ENCODE data around the gene CYBA.

Gene CYBA

DNA sequence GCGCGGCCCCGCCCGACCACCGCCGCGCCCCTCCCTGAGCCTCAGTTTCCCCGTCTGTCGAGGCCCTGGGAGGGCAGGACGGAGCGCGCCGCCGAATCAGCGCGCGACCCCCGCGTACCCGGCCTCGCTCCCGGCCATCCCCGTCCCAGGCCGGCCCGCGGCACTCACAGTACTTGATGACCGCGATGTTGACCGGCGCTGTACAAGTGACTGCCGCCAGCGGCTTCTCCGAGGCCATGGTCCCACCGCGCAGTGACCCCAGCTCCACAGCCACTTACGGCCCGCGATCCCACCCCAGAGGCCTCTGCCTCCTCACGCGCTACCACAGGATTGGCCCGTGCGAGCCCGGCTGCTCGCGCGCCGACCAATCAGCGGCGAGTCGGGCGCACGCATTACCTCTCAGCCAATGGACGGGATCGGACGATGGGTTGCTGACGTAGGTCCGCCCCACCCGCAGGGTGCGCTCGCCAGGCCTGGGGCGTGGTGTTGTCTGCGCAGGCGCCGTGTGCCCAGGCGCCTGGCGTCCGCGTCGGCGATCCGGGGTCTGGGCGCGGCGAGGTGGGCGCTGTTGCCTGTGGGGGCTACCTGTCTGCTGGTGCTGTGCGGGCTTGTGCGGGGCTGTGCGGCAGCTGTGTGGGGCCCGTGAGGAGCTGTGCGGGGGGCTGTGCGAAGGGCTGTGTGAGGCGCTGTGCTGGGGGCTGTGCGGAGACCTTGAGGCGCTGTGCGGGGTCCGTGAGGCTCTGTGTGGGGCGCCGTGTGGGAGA lies 12.2 kb upstream of the CYBA start, which contains the start of gene MVD:
TSS of gene MVD (minus strand) at position 249 of the 764 bp plus-strand sequence. CDS start at position 238, 11 bp downstream.
- DNase-seq (ENCODE audit: low read depth), result peak; percentile 70

DNA sequence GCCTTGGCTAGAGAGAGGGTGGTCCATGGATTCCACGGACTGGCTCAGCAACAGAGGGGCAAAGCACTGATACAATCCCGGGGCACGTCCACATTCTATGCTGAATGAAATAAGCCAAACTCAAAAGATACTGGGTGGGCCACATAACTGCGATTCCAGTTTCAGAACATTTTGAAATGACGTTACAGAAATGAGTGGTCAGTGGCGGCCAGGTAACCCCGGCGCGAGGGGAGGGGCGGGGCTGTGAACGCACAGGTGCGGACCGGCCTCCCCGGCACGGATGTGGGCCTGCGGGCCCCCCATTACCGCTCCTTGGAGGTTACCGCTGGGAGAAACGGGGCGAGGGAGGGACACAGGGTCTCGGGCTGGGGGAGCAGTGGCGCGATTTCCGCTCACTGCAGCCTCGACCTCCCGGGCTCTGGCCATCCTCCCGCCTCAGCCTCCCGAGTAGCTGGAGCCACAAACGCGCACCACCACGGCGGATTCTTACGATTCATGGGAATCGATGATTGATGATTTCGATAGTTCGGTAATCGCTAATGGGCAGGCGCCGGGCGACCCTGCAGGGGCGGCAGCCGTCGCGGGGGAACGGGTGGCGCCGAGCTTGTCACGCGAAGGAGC lies 11.5 kb upstream of the CYBA start:
- DNase-seq (ENCODE audit: low read depth), result no peak

DNA sequence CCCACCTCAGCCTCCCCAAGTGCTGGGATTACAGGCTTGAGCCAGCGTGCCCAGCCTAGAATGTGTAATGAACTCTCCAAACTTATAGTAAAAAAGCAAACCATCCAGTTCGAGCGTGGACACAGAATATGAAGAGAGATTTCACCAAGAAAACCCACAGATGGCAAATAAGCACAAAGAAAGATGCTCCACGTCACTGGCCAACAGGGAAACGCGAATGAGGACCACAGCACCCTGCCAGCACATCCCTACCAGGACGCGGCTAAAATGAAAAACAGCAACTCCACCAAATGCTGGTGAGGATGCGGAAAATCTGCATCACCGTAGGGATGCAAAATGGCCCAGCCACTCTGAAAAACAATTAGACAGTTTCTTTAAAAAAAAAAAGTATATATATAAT lies 10.6 kb upstream of the CYBA start:
- no peak for DNase-seq (ENCODE audit: low read depth)

DNA sequence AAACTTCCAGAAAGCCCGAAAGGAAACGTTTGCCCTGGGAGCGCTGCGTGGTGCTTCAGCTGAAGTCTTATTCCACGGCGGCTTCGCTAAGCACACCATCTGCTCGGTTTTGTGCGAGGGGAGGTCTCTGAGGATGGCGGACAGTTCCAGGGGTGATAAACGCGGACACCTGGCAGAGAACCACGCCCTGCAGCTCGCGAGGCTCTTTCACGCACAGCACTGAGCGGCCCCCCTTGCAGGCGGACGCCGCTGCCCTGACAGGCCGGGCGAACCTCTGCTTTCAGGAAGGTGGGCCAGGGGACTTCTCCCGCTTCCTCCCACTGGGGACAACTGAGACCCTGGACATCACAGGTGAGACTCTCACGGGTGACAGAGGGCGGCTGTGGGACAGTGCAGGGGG lies 8.3 kb upstream of the CYBA start:
- DNase-seq (ENCODE audit: low read depth), result no peak

DNA sequence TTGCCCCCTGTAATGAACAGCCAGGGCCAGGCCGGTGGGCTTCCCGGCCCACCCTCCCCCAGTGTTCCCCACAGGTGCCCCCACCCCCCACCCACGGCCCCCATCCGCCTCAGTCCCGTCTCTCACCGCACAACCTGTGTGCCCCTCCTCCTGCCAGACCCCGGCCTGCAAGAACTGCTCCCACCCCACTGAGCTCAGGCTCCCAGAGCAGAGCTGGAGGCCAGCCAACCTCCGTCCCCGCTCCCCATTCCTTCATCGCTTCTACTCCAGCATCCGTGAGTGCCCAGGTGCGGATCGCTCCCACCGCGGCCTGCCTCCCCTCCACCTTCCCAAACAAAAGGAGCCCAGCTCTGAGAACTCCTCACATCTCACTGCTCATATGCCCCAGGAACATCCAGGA lies 7.9 kb upstream of the CYBA start:
- DNase-seq (ENCODE audit: low read depth), result no peak

DNA sequence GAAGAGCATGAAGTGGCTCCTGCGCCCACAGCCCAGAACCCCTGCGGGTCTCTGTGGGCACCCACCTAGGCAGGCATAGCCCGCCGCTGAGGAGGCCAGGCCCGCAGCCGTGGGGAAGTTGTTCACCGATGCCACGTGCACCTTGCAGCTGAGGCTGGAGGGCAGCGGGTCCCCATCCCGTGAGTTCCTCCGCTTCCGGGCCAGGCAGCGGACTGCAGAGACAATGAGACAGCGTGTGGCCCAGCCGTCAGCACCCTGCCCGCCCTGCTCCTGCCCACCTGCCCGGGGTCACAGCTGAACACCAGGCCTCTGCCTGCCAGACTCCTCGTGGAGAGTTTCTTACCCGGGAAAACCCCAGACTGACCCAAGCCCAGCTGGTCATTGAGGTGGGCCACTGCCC lies 6.5 kb upstream of the CYBA start:
- DNase-seq (ENCODE audit: low read depth), result no peak

DNA sequence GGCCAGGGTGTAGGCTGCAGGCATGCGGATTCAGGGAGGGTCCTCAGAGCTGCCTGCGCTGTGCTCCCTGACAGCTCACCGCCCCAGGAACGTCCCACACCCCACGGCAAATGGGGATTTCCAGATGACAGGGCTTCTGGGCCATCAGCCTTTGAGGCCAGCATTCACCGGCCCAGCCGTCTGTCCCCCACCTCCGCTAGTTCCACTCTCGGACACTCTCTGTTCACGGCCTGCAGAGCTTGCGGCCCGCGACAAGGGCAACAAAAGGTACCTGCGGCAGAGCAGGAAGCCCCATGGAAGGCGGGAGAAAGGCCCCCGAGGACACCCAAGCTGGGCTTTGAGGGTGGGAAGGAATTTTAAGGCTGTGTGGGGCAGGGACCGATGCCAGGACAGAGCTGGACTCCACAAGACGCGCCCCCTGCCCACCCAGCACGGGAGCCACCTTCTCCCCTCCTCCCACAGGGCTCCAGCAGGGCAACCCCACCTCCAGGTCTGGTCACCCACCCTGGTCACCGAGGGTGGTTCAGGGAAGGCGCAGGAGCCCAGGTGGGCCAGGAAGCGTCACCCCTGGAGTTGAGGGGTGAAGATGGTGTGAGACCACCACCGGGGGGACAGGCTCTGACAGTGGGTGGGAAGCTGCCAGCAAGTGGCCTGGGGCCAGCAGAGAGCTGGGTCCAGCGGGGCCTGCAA lies 5.6 kb upstream of the CYBA start:
- no peak for DNase-seq (ENCODE audit: low read depth)

DNA sequence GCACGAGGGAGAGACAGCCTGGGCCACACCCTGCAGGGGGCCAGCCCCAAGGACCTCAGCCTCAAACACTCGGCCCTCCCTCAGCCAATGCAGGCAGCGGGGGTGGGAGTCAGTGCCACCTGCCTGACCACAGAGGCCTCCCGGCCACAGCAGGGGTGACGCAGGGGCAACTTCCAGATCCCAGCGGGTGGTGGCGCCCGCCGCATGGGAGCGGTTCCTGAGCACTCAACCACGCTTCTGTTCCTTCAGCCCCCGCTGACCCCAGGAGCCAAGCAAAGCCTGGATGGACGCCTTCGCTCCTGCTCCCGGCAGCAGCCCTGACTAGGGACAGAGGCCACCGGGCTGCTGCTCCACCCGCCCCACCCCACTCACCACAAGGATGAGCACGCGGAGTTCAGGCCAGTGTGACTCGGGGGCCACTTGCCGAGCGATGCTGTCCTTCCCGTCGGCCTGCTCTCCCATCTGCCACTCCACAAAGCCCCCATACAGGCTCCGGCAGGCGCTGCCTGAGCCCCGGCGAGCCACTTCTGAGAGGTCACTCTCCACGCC lies 5.0 kb upstream of the CYBA start:
- no peak for DNase-seq (ENCODE audit: low read depth)

DNA sequence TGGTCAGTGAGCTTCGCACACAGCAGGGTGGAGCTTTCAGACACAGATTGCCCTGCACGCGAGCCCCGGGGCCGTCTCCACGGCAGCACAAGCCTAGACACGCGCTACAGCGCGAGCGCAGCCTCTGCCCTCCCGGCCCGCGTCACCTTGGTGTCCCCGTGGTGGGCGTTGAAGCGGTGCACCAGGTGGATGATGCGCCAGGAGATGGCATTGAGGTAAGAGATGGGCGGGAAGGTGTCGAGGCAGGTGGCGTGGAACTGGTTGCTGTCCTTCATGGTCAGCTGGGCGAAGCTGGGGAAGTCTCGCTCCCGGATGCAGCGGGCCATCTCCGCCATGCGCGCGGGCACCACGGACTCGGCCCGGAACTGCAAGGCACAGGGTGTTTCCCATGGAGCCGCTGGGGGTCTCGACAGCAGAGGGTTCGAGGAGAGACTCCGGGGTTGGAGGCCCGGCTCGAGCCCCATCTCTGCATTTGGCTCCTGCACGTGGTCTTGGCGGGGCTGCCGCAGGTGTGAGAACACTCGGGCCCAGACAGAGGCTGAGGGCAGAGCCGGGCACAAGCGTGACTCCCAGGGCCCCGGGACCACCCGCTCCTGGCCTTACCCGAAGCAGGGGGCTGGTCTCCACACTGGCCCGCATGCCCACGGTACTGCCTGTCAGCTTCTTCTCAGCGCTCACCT lies 4.3 kb upstream of the CYBA start:
- no peak for DNase-seq (ENCODE audit: low read depth)

DNA sequence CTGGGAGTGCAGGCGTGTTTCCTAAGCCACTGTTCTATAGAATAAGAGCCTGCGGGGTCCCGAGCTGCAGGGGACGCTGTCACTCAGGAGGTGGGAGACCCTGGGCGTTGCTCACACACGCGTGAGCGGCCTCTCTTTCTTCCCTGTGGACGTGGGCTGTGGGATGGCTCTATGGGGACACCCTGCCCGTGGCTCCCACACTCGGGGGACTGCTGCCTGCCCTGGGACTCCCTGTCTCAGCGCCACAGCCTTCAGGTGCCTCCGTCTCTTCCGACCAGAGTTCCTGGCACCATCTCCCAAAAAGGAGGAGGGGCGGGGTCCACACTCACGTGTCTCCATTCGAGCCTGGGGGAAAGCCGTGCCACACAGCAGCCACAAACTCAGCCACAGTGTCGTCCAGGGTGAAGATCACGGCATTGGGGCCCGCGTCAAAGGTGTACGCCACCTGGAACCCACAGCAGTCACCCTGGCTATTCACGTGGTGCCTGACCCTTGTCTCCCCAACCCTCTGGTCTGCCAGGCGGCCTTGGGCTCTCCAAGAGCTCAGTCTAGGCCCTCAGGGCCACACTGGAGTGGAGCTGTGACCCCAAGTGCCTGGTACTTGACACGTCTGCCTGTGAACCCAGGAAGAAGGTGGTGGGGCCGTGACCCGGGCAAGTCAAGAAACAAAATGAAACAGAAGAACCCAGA lies 3.7 kb upstream of the CYBA start:
- no peak for DNase-seq (ENCODE audit: low read depth)

DNA sequence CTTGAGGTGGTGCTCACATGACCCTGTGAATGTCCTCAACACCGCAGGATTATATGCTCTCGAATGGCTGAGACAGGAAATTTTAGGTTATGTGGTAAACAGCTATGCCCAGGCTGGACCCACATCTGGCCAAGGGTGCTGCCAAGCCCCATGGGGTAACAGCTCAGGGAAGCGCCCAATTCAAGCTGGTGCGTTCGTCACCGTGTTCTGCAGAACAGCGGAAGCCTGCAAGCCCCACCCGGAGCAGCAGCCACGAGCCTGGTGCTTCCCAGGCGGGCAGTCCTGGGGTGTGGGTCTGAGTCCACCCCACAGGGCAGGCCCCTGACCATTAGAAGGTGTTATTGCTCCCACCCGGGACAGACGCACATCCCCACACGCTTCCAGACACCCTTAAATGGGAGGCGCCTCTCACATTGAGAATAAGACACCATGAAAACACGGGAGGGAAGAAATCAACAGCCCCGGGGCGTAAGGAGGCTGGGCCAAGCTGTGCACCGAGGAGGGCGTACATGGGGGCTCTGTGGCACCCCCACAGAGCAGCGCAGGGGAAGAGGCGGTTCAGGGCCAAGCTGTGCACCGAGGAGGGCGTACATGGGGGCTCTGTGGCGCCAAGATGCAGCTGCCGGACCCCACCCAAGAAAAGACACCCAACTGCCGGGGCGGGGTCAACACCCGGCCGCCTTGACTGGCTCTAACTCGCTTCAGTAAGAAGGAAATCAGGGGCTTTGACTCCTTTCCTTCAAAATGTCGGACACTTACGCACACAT lies 2.9 kb upstream of the CYBA start:
- DNase-seq (ENCODE audit: low read depth), result no peak

DNA sequence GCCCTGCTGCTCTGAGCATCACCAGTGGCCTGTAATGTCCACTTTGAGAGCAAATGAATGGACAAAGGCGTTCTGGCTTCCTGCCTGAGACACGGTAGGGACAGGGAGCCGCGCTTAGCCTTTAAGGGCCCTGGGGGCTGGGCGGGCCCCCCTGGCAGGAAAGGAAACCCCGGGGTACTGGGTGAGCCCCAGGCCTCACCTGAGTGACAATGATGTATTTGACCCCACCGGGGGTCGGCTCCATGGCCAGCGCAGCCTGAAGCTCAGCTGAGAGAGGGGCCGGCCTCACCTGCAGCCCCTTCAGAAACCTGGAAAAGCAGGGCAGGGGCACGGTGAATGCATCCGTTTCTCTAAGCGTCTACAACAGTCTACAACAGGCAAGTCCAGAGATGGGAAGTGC lies 2.2 kb upstream of the CYBA start:
- DNase-seq (ENCODE audit: low read depth), result no peak

DNA sequence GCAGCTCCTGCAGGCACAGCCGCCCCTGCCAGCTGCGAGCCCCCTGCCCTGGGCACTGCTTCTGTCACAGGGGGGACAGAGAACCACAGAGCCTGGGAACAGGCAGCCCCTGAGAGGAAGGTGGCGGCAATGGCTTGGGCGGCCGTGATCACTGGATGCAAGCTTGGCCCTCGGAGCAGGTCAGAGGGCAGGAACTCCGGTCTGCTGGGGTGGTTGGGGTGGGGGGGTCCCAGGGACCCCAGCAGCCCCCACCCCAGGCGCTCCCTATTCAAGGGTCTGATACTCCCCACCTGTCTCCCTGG lies 1.9 kb upstream of the CYBA start:
- no peak for DNase-seq (ENCODE audit: low read depth)

DNA sequence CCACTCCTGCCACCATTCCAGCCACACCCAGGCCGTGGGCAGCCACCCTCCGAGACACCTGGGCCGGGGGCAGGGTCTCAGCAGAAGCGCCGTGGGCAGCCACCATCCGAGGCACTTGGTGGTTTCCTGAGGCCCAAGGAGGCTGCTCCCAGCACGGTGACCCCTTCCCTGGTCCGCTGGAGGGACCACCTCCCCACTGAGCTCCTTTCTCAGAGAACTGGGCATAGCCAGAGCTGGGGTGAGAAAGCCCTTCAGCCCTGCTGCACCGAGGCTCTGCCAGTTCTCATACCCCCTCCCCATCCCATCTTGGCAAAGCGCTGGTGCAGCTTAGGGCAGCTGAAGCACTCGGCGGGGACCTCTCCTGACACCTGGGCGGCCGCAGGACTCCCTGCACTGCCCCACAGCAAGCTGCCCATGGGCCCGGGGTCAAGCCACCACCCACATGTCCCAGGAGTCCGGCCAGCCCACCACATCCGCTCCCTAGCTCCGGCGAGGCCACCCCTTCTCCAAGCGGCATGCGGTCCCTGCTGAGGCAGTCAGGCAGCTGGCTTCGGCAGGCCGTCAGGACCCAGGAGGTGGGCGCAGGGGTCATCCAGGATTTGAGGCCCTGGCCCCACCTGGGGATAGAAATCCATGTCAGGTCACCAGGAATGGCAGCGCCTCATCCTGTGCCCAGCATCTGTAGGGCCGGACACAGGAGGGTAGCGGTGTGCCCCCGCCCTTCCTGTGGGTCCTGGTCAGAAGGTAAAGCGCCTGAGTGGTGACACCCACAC lies 1.3 kb upstream of the CYBA start:
- no peak for DNase-seq (ENCODE audit: low read depth)

DNA sequence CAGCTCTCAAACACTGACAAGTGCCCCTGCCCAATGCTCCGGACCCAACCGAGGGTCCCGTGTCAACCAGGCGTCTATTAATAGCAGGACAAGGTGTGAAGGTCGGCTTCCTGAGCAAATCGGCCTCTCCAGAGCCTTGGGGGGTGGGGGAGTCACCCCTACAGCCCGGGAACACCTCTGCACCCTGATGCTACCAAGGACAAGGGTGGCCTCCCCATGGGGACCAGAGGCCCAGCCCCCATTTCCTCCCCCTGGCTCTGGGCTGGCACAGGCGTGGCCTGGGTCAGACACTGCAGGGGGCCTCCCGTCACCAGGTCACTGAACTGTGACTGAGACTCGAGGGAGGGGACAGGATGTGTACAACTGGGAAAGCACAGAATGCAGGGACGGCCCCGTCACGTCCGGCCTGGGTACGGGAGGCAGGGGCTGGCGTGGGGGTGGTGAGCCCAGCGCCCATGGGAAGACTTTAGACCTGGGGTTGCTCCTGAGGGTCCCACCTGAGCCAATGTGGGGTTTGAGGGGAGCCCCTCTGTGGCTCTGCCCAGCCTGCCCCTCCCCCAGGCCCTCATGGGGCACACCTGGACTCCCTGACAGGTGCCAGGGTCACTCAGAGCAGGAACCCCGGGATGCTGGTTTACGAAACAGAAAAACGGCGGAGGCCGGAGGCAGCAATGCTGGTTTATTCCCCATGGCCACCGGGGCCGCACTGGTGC lies 579 bp upstream of the CYBA start:
- DNase-seq (ENCODE audit: low read depth), result no peak

DNA sequence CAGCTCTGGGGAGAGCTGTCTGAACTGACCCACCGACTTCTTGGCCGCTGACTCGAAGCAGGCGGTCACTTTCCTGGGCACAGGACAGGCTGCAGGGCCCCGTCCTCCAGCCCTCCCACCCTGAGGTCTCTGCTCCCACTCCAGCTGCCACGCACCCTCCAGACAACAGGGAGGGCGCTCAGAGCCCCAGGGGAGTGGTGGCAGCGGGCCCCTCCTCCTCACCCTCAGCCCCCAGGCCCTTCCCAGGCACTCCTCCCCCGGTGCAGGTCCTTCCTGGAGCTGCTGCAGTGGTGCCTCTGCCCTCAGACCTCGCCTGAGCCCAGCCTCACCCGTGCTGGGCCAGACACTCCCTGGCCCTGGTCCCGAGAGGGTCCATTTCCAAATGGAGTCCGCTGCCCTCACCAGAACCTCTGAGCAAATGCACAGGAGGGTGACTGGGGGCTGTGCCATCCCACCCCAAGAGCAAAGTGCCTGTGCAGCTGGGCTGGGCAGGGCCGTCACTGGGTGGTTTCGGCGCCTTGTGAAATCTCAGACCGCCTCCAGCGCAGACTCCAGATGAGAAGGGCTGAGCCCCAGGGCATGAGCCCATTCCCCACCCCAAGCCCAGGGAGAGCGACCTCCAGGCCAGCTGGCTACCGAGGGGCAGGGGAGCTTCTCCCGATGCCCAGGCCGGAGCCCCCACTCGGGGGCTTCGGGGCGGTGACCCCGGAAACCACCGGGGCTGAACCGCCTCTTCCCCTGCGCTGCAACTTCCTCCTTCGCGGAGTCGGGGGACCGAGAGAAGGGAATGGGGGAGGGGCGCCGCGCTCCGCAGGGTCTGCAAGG lies 717 bp downstream of the CYBA start:
- DNase-seq (ENCODE audit: low read depth), result no peak

DNA sequence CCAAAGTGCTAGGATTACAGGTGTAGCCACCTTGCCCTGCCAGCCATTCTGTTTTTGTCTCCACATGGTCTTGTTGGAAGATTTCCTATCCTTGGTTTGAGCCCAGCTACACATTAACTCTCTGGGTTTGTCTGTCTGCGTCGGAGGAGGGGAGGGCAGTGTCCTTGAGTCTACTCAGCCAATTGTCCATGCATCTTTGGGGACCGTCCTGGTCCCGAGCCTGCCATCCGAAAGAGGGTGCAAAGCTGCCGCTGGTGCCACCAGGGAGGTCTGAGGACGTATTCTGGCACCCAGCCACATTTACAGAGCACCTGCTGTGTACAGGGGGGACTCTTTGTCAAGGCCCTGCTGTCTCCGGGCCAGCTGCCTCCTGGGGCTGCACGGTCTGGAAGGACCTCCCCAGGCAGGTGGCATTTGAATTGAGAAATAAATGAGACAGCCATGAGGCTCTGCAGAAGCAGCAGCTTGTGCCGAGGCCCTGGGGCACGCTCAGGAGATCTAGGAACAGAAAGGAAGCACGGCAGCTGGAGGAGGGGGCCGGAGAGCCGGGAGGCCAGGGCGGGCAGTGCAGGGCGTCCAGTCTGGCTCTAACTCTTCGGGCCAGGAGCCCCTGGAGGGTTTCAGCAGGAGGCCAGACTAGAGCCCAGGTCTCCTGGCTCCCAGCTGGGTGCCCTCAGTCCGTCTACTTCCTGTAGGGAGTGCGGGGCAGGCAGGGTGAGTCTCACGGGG lies 1.5 kb downstream of the CYBA start:
- no peak for DNase-seq (ENCODE audit: low read depth)
